Body of pancreas (tissue), 4 donors: ENCODE measurements around the gene LDB1. TPM values are rescaled to one million over a fixed set of nuclear protein-coding genes. Genes with fewer than 3 reads are reported as not detected.

Experiments
- ATAC-seq: fragments of 150-250 bp; one replicate; pipeline ENCODE4 v1.9.1; 2016
- DNase-seq, 4 donors: peaks; one replicate each; pipeline ENCODE4 v3.0.0-alpha.2; 2019
- H3K27ac ChIP-seq, 4 donors: fragments of 200-600 bp; sonication (generic); 1 replicate in 3 of 4; 2 replicates in 1 of 4; pipeline versions ENCODE4 v1.5.1 to v1.6.1; 2016 to 2019; ENCODE audit warnings: mild to moderate bottlenecking in 1 of 4, mixed read lengths in 1 of 4, moderate library complexity in 1 of 4
- H3K27me3 ChIP-seq, 2 donors: fragments of 200-600 bp; sonication (generic); one replicate each; pipeline ENCODE4 v1.6.0; 2016; ENCODE audit warnings: mild to moderate bottlenecking in 1 of 2
- H3K36me3 ChIP-seq, 2 donors: fragments of 200-600 bp; sonication (generic); replicated peaks in 1 of 2; 2 replicates each; pipeline ENCODE4 v1.5.1; 2016; ENCODE audit warnings: low read depth in 2 of 2; ENCODE audit not compliant: insufficient read depth in 1 of 2
- H3K4me1 ChIP-seq: fragments of 200-600 bp; sonication (generic); one replicate; pipeline ENCODE4 v1.6.0; 2016
- H3K4me3 ChIP-seq, 2 donors: fragments of 200-600 bp; sonication (generic); 1 replicate in 1 of 2; 2 replicates in 1 of 2; pipeline ENCODE4 v1.5.1; 2016 to 2019
- H3K9me3 ChIP-seq, 3 donors: fragments of 200-600 bp; sonication (generic); 1 replicate in 2 of 3; 2 replicates in 1 of 3; pipeline ENCODE4 v1.5.1; 2016
- POLR2A ChIP-seq, 3 donors: fragments of 450-650 bp; IDR thresholded peaks; one replicate each; pipeline ENCODE4 v1.6.1; 2016; ENCODE audit warnings: antibody characterized with exemption in 3 of 3, mild to moderate bottlenecking in 2 of 3
- WGBS, 2 donors: methylation state at CpG; one replicate each; pipeline ENCODE4 v1.1.5; 2017; 5-methylcytosine and 5-hydroxymethylcytosine counted together
- intact Hi-C: fragments of 100-400 bp; cut with DNase I; formaldehyde crosslinking; loops from one replicate; pipeline ENCODE4 v1.15.1; 2023
- total RNA-seq, 2 donors: library from RNA; depleted of rRNA; stranded (reverse); fragments of >200 nt; gene quantifications; one replicate each; pipeline ENCODE4 v1.1.0, GENCODE V29; 2016
- TF ChIP-seq, protein P1 (sequence below), 7 experiments: fragments of 450-650 bp in 4 of 7; fragments of 200-600 bp in 3 of 7; sonication (generic) in 3 of 7; IDR thresholded peaks; one replicate each; pipeline ENCODE4 v1.5.1; 2016 to 2019; ENCODE audit warnings: antibody characterized with exemption in 7 of 7

The LDB1 gene
- total RNA-seq, 2 donors from 2014 or later = 17.1 to 24.4 TPM

DNA sequence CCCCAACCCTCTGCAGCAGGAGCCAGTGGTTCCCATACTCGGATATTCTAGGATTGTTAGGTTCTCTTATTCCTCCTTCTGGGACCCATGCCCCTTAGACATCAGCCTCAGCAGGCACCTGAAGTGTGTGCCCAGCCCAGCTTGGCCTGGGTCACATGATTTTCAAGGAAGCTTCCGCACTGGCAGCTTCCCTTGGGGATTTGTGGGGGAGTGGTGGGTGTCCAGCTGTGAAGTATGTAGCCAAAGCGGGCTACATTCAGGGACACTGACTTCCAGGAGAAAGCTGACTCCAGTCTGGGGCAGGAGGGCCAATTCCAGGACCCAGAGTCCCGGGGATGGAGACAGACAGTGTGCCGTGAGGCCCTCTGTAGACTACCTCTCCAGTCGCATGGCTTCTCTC is 1.3 kb downstream of the LDB1 start:
- peak overlapping the region in 1 of 2 donors; percentile 67 for H3K4me3 ChIP-seq
- DNase-seq (peak in 3 of 4 donors; percentile 34 to 38 (median 35)), ATAC-seq (no peak)
- WGBS, 2 donors = 5 to 7% methylated on average over 2 to 6 of the region's 6 CpGs
- H3K36me3 ChIP-seq = no peaks in the 10 kb centered on the region
- peak overlapping the region; percentile 92 to 94 (median 93) for H3K27ac ChIP-seq
- H3K4me1 ChIP-seq = peaks cover 61% of the 10 kb centered on the region
- no peak for TF ChIP-seq POLR2A (IDR thresholded peaks at IDR 0.05)
- TF ChIP-seq, protein P1, sequence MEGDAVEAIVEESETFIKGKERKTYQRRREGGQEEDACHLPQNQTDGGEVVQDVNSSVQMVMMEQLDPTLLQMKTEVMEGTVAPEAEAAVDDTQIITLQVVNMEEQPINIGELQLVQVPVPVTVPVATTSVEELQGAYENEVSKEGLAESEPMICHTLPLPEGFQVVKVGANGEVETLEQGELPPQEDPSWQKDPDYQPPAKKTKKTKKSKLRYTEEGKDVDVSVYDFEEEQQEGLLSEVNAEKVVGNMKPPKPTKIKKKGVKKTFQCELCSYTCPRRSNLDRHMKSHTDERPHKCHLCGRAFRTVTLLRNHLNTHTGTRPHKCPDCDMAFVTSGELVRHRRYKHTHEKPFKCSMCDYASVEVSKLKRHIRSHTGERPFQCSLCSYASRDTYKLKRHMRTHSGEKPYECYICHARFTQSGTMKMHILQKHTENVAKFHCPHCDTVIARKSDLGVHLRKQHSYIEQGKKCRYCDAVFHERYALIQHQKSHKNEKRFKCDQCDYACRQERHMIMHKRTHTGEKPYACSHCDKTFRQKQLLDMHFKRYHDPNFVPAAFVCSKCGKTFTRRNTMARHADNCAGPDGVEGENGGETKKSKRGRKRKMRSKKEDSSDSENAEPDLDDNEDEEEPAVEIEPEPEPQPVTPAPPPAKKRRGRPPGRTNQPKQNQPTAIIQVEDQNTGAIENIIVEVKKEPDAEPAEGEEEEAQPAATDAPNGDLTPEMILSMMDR (IDR thresholded peaks at IDR 0.05) = no peak
- no peaks in the 10 kb centered on the region for H3K9me3 ChIP-seq
- intact Hi-C loops = no loop called here
- H3K27me3 ChIP-seq = no peaks in the 10 kb centered on the region

DNA sequence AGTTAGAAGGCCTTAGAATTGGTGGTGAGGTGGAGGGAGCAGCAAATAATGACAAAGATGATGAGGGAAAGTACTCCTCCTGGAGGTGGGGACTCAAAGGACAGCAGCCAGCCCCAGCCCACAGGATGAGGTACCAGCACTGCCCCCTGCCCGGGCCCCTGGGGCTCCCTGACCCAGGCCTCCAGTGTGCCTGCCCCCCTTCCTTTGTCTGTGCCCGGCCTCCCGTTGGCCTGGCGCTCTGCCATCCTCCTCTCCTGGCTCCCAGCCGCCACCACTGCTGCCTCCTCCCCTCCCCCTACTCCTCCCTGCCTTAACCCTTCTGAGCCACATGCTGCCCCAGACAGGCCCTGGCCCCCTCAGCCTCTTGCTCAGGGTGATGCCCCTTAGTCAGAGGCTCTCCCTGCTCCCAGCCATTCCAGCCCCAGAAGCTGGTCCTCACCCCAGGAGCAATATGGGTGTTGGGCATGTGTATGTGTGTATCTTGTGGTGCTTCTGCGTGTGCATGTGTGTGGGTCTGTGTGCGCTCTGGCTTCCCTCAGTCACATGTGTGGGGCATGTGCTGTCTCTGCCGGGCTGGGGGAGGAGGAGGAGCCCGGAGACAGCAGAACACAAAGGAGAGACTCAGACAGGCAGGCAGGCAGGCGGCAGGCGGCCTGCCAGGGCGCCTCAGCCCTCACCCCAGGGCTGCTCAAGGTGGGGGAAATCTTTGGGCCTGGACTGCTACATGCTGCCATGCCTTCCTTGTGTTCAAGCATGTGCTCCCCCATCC is 2.6 kb downstream of the LDB1 start:
- intact Hi-C loops = no loop called here
- peaks cover 74% of the 10 kb centered on the region for H3K4me1 ChIP-seq
- DNase-seq (peak; percentile 85 to 92 (median 88)), ATAC-seq (peak; percentile 25)
- no peaks in the 10 kb centered on the region for H3K36me3 ChIP-seq
- peak overlapping the region; percentile 92 to 94 (median 93) for H3K27ac ChIP-seq
- peak in 1 of 3 donors; percentile 8 for TF ChIP-seq POLR2A (IDR thresholded peaks at IDR 0.05)
- TF ChIP-seq, protein P1 (IDR thresholded peaks at IDR 0.05) = no peak
- no peaks in the 10 kb centered on the region for H3K27me3 ChIP-seq
- no peak overlapping the region for H3K4me3 ChIP-seq
- 2 to 8% methylated on average over 8 to 12 of the region's 12 CpGs for WGBS, 2 donors
- no peaks in the 10 kb centered on the region for H3K9me3 ChIP-seq

DNA sequence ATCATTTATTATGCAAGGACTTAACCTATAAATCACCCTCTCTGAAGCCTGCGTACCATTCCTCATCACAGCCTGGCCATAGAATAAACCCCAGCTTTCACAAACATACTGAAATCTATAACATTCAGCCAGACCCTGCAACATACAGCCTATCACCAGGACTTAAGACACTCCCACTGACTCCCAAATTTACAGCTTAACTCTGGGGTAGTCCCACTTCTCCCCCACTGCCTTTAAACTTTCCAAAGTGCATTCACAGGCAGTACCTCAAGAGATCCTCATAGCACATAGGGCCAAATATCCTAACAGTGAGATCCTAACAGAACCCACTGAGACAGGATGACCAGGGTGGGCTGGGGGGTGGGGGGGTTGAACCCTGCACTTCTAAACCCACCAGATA is 3.5 kb downstream of the LDB1 start:
- ATAC-seq (no peak), DNase-seq (no peak)
- H3K36me3 ChIP-seq = no peaks in the 10 kb centered on the region
- no peaks in the 10 kb centered on the region for H3K9me3 ChIP-seq
- 78 to 81% methylated on average over 1 of the region's 1 CpG for WGBS, 2 donors
- H3K27me3 ChIP-seq = no peaks in the 10 kb centered on the region
- peak overlapping the region in 3 of 4 donors; percentile 92 to 94 (median 94) for H3K27ac ChIP-seq
- H3K4me3 ChIP-seq = no peak overlapping the region
- H3K4me1 ChIP-seq = peaks cover 75% of the 10 kb centered on the region
- TF ChIP-seq, protein P1 (IDR thresholded peaks at IDR 0.05) = no peak
- no peak for TF ChIP-seq POLR2A (IDR thresholded peaks at IDR 0.05)
- intact Hi-C loops = no loop called here

DNA sequence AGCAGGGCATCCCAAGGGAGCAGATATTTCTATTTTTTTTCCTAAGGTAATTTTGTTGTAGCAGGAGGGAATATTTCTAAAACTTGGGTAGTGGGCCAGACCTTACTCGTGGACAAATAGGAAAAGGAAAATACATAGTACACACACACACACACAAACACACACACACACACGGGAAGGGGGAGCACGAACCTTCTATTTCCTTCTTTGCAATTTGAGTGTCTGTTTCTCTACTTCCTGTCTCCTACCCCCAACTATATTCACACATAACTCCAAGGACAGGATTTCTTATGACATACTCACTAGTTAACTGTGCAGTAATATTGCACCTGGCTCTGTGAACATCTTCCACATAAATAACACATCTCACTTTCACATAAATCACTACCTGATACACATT is 4.4 kb downstream of the LDB1 start:
- Histone ChIP-seq H3K4me3 (no peak overlapping the region), H3K4me1 (peaks cover 67% of the 10 kb centered on the region), H3K9me3 (no peaks in the 10 kb centered on the region), H3K27ac (peak overlapping the region in 2 of 4 donors; percentile 70 to 92), H3K27me3 (no peaks in the 10 kb centered on the region), H3K36me3 (peaks cover 0 to 3% of the 10 kb centered on the region in 2 donors)
- 10% methylated on average over 3 of the region's 3 CpGs for WGBS, 2 donors
- DNase-seq (no peak), ATAC-seq (no peak)
- TF ChIP-seq POLR2A (IDR thresholded peaks at IDR 0.05) = no peak
- TF ChIP-seq, protein P1 (IDR thresholded peaks at IDR 0.05) = no peak
- intact Hi-C loops = no loop called here
